OCI-LY1 (cell line): ENCODE measurements around the gene SCRN2.

Experiments used
- EZH2 ChIP-seq: fragments of 200-600 bp; sonication (generic), shearing (Covaris generic); IDR thresholded peaks from 2 replicates; pipeline ENCODE4 v1.8.0; 2017; ENCODE audit warnings: borderline replicate concordance, mixed run types, mild to moderate bottlenecking, antibody characterized with exemption, low read length, moderate library complexity, mixed read lengths
- TF ChIP-seq, protein P1 (sequence below): fragments of 200-600 bp; sonication (generic), shearing (Covaris generic); IDR thresholded peaks from 2 replicates; pipeline ENCODE4 v1.5.1; 2017; ENCODE audit warnings: mild to moderate bottlenecking, antibody characterized with exemption, low read length, moderate library complexity, mixed read lengths

DNA sequence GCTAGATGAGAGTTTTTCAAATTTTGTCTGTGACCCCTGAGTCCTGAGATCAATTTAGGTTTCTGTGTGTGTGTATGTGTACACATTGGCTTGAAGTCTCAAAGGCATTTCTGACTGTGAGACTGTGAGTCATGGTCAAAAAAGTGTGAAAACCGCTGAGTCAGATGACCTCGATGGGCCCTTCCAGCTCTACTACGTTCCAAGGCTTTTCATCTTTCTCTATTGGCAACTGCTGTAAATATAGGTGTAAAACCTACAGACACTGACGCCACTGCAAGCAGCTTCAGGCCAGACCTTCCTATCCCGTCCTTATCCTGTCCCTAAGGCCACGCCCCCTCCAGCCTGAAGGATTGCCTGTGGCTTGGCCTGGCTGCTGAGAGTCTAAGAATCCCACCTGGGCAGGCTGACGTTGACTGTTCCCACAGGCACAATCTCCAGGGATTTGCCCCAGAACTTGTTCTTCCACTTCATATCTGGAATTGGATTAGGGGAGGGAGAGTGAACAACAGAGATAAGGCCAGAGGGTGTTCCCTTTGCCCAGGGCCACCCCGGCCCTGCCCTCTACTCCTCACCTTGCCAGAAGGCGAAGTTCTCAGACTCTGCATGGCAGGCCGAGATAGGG is 30.8 kb downstream of the SCRN2 start:
- TF ChIP-seq, protein P1, sequence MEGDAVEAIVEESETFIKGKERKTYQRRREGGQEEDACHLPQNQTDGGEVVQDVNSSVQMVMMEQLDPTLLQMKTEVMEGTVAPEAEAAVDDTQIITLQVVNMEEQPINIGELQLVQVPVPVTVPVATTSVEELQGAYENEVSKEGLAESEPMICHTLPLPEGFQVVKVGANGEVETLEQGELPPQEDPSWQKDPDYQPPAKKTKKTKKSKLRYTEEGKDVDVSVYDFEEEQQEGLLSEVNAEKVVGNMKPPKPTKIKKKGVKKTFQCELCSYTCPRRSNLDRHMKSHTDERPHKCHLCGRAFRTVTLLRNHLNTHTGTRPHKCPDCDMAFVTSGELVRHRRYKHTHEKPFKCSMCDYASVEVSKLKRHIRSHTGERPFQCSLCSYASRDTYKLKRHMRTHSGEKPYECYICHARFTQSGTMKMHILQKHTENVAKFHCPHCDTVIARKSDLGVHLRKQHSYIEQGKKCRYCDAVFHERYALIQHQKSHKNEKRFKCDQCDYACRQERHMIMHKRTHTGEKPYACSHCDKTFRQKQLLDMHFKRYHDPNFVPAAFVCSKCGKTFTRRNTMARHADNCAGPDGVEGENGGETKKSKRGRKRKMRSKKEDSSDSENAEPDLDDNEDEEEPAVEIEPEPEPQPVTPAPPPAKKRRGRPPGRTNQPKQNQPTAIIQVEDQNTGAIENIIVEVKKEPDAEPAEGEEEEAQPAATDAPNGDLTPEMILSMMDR, result no peak
- TF ChIP-seq EZH2, result no peak
